Fibroblast of pulmonary artery (primary cell): ENCODE results near the gene C2orf68.

Experiments
- DNase-seq: peaks from one replicate; pipeline ENCODE4 v3.0.0-alpha.2; 2010; ENCODE audit warnings: low read depth
- H3K4me3 ChIP-seq: replicated peaks from 2 replicates; pipeline ENCODE4 v1.5.1; 2011; ENCODE audit warnings: low read depth, mild to moderate bottlenecking, control low read depth, low read length, moderate library complexity
- CTCF ChIP-seq: IDR thresholded peaks from 2 replicates; pipeline ENCODE4 v1.5.1; 2011; ENCODE audit warnings: mild to moderate bottlenecking, control low read depth, low read length, inconsistent platforms; ENCODE audit errors: missing control alignments

Gene C2orf68

DNA sequence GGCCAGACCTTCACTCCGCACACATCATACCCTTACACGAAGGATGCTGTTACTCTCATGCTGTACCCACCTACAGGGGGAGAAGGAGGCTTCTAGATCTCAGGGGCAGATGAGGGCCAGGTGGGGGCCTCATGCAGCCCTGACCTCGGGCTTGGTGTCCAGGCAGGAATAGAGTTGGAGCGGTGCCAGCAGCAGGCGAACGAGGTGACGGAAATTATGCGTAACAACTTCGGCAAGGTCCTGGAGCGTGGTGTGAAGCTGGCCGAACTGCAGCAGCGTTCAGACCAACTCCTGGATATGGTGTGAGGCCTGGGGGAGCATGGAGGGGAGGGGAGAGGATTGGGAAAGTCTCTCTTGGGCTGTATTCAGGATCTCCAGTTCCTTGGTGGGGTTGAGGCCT lies 20.3 kb downstream of the C2orf68 start:
- DNase-seq: no peak
- no peak overlapping the region for H3K4me3 ChIP-seq
- TF ChIP-seq CTCF: no peak

DNA sequence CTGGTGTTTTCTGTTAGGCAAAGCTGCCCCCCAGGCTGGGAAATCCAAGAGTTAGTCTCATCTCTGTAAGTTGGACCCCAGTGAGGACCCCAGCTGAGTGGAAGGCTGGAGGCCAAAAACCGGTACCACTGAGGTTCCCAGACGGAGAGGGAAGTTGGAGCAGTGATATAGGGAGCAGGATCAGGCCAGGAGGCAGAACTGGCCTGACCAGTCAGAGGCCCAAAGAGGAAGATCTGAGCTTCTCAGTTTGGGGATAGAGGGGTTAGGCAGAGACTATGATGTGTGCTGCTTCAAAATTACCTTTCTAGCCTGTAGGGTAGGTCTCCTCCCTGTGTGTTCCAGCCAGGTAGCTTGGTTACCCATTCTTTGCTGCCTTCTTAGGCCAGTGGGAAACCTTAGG lies 20.9 kb downstream of the C2orf68 start:
- no peak for TF ChIP-seq CTCF
- peak overlapping the region; percentile 4 for H3K4me3 ChIP-seq
- DNase-seq: no peak

- peak; percentile 99 for DNase-seq
- no peak overlapping the region for H3K4me3 ChIP-seq
- no peak for TF ChIP-seq CTCF
These were observed 21.7 kb downstream of the C2orf68 start for GRCh38 chr2:85589982-85590791.

GRCh38 chr2:85589181-85589580 lies 22.7 kb downstream of the C2orf68 start:
- no peak for DNase-seq
- no peak overlapping the region for H3K4me3 ChIP-seq
- TF ChIP-seq CTCF: no peak

DNA sequence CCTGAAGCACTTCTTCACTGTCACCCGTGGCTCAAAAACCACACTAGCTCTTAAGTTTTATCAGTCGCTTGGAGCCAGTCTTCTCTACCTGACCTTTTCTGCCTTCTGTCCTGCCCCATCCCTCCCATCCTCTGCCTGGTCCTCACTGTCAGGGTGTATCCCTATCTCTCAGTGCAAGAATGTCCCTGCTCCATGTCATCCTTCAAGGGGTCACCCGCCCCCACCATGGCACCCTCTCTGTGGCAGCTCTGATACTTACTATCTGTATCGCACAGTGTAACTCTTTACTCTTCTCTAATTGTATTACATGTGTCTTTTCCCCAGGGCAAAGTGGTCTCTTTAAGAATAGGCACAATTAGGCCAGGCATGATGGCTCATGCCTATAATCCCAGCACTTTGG lies 23.2 kb downstream of the C2orf68 start:
- no peak for DNase-seq
- no peak overlapping the region for H3K4me3 ChIP-seq
- no peak for TF ChIP-seq CTCF

GRCh38 chr2:85588236-85588635 lies 23.6 kb downstream of the C2orf68 start:
- no peak overlapping the region for H3K4me3 ChIP-seq
- no peak for TF ChIP-seq CTCF
- no peak for DNase-seq

DNA sequence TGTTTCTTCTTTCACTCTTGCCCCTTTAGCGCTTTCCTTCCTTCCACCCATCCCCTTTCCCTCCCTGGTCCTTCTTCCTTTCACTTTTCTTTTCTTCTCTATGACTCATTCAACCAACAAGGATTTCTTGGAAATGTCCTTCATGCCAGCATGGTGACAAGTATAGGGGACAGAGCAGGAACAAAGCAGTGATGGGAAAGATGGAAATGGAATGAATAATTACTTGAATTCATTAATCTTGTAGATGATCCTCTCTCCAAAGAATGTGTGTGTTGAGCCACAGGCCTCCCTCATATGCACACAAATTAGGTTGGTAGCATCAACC lies 26.1 kb downstream of the C2orf68 start:
- peak; percentile 36 for DNase-seq
- no peak for TF ChIP-seq CTCF
- no peak overlapping the region for H3K4me3 ChIP-seq
